Stimulated activated CD4-positive, alpha-beta T cell treated with anti-CD3 and anti-CD28 coated beads, Interleukin-1b, Interleukin-23, amount 100 ng/mL, for 1 hour (primary cell): ENCODE measurements around the gene LINC00632.

Experiments
- DNase-seq, 2 donors: peaks; one replicate each; pipeline ENCODE4 v3.0.0-alpha.2; 2020; ENCODE audit warnings: low read depth in 2 of 2

Gene LINC00632

DNA sequence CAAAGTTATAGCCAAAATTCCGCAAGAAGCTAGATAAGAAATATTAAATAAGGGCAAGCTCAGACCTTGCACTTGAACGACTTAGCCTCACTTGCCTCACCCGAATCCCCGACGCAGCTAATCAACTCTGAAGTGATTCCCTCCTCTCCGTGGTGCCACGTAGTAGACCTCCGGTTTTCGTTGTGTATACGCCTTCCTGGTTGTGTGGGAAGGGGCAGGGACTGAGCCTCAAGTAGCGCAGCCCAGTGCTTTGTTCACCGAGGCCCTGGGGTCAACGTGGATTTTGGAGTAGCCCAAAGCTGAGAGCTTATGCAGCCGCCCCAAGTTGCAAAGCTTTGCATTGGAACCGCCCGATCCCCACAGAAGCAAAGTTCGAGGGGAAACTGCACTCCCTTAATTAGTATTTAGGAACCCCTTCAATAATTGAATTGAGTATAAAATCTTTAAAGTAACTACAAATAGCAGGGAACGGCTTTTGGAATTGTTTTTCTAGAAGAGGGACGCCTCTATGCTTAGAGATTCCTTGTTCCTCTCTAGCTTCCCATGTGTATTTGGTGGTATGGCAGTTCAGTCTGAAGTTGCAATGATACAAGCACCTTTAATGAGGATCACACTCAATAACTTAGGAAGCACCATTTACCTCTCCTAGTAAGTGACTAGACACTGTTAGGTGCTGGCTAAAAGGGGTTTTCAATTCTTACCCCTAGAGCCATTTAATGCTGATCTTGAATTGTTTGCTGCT lies 55.7 kb downstream of the LINC00632 start:
- no peak for DNase-seq

DNA sequence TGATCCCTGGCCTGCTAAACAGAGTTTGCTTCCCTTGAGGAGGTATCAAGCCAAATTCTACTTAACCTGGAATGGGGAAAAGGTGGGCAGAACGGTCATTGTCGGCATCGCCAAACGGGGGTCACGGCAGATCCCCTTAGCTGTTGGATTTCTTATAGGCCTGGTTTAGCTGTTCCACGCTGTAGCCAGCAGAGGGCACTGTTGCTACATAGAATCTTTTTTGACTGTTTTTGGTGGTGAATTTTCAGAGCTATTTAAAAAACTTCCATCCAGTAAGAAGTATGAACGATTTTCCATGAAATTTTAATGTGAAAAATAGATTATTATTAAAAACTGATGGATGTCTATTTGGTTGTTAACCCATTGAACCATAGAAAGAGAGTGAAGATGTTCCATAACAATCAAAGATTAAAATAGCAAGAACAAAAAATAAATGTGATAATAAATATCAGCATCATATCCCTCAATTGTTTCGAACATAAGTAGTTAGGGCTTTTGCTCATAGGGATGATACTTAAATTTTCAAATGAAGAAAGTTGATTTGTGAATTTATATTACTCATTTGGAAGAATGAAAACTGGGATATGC lies 56.6 kb downstream of the LINC00632 start:
- no peak for DNase-seq

- DNase-seq = no peak
These were observed 58.1 kb downstream of the LINC00632 start for GRCh38 chrX:140767646-140768045.

DNA sequence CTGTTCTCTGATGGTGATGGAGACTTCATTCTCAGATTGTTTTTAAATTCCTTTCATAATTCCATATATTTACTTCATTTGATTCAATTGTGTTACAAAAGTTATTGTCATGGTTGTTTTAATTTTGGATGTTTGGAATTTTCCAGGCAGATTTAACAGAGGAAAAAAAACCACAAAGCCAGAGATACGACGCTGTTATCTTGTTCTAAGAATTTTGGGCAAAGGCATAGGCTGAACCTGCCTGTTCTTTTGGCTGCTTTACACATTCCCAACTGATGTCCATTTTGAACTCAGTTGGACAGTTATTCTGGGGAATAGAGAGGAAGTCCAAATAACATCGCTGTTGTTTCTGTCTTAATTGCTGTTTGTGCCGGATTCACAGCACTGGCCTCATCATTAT lies 65.7 kb downstream of the LINC00632 start:
- no peak for DNase-seq

- no peak for DNase-seq
These were observed 66.8 kb downstream of the LINC00632 start for GRCh38 chrX:140776320-140776719.

DNA sequence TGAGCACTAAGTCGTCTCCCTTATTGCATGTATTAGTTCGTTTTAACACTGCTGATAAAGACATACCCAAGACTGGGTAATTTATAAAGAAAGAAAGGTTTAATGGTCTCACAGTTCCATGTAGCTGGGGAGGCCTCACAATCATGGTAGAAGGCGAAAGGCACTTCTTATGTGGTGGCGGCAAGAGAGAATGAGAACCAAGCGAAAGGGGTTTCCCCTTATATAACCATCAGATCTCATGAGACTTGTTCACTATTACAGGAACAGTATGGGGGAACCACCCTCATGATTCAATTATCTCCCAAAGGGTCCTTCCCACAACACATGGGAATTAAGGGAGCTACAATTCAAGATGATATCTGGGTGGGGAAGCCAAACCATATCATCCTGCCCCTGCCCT lies 85.1 kb downstream of the LINC00632 start:
- DNase-seq = no peak

DNA sequence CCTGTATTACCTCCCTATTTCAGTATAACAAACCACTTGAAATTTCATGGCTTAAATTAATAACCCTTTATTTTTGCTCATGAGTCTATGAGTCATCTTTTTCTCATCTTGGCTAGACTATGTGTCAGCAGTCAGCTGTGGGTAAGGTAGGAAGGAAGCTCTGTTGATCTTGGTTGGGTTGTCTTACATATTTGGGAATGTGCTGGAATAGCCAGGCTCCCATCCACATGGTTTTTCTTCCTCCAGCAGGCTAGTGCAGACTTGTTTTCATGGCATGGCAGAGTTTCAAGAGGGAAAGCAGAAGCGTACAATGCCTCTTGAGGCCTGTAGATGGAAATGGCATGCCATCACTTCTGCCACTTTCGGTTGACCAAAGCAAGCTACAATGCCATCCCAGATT lies 89.7 kb downstream of the LINC00632 start:
- no peak for DNase-seq

DNA sequence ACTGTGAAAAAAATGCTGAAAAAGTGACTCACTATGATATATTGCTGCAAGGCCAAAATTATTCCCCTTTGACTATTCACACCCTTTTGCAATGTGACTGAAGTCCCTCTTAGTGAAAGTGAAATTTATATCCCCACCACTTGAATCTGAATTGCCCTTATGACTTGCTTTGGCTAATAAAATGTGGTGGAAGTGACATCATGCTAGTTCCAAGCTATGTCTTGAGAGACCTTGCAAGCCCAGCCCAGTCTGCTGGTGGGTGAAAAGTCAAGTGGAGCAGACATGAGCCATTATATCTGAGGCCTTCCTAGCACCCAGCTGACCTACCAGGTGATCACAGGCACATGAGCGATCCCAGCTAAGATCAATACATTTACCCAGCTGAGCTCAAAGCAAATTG lies 94.7 kb downstream of the LINC00632 start:
- DNase-seq = no peak

DNA sequence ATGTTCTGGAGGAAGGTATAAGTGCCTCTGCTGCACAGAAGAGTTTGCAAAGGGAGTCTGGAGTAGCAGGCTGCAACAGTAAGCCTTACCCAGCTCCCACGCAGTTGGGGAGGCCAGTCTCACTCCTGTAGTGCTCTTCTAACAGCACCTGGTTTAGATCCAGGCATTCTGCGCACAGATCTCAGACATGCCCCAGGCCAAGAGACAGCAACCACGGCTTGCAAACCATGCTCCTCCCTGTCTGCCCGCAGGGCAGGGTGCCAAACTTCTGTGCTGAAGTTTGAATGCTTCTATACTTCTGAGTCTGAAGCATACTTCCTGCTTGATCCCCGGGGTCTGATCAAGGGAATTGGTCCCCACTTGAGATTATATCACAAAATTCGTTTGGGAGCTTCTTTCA lies 106.3 kb downstream of the LINC00632 start:
- DNase-seq = no peak

DNA sequence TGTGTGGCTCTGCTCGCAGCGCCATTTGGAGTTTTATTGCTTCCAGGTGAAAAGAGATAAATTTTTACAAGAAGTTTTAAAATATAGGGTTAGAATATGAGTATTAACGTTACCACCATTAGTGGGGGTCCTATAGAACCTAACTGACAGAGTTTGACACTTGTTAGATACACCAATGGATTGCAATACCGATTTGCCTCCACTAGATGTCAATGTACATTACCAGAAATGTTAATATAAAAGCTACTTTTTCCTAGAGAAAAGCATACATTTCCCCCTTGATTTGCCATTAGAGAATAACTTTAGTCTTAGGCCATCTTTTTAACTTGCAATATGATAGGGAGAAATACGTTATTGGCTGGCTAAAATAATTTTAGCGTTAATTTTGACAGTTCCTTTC lies 108.4 kb downstream of the LINC00632 start:
- no peak for DNase-seq

DNA sequence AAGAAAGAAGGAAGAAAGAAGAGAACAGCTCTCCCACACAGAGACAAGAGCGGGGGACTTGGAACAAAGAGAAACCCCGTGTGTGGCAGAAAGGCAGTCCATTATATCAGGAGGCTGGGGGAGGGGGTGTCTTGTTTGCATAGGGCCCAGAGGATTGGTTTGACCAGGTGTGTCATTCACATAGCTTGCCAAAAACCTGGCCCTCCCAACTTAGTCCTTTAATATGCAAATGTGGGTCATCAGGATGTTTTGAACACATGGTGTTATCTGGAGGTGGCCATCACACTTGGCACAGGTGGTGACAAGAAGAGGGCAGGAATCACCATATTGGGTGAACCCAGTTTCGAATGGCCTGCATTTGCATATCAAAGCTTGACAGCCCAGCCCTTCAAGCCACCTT lies 111.7 kb downstream of the LINC00632 start:
- DNase-seq = no peak

- no peak for DNase-seq
These were observed 112.6 kb downstream of the LINC00632 start for GRCh38 chrX:140822184-140822583.

- DNase-seq = no peak
These were observed 113.3 kb downstream of the LINC00632 start for GRCh38 chrX:140822861-140823260.

DNA sequence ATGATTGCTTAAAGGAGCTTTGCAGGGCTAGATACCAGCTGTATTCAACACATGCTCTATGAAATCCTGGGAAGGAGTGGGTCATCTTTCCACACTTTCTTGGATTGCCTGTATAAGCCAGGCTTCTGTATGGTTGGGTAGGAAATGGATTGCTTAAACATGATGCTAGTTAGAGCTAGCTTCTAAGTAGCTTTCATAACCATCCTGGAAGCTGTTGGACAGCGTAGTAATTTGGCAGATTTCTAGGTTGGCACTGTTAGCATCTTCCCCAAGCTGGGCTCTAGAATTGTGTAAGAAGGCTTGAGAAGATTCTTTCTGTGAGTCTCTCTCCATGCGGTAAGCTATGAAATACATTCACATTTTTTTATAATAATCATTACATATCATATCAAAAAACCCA lies 127.3 kb downstream of the LINC00632 start:
- no peak for DNase-seq
